IMR-90 (cell line): ENCODE results near the gene SYS1.

ENCODE experiments used
- BHLHE40 ChIP-seq: fragments of 150-350 bp; IDR thresholded peaks from 2 replicates; pipeline ENCODE4 v1.6.1; 2016; ENCODE audit warnings: mild to moderate bottlenecking, low read depth, low read length
- CHD1 ChIP-seq: IDR thresholded peaks from 2 replicates; pipeline ENCODE4 v1.6.1; 2012; ENCODE audit warnings: low read depth, low read length, improper control_type of control experiment
- FOS ChIP-seq: fragments of 150-350 bp; IDR thresholded peaks from 2 replicates; pipeline ENCODE4 v1.6.1; 2016; ENCODE audit warnings: low read depth, low read length
- MAFK ChIP-seq: IDR thresholded peaks from 2 replicates; pipeline ENCODE4 v1.6.1; 2012; ENCODE audit warnings: low read depth, low read length, improper control_type of control experiment
- MAZ ChIP-seq: IDR thresholded peaks from 2 replicates; pipeline ENCODE4 v1.6.1; 2012; ENCODE audit warnings: low read depth, mild to moderate bottlenecking, low read length, improper control_type of control experiment, moderate library complexity, borderline replicate concordance
- MXI1 ChIP-seq: IDR thresholded peaks from 2 replicates; pipeline ENCODE4 v1.6.1; 2012; ENCODE audit warnings: low read depth, mild to moderate bottlenecking, low read length, moderate library complexity, borderline replicate concordance
- POLR2A ChIP-seq: IDR thresholded peaks from 2 replicates; pipeline ENCODE4 v1.6.1; 2012; ENCODE audit warnings: mild to moderate bottlenecking, low read depth, low read length
- RAD21 ChIP-seq: IDR thresholded peaks from 2 replicates; pipeline ENCODE4 v1.6.1; 2012; ENCODE audit warnings: low read length, improper control_type of control experiment
- RFX5 ChIP-seq: IDR thresholded peaks from 2 replicates; pipeline ENCODE4 v1.8.0; 2012; ENCODE audit warnings: low read depth, mild to moderate bottlenecking, low read length, moderate library complexity
- SMC3 ChIP-seq: fragments of 150-350 bp; IDR thresholded peaks from 2 replicates; pipeline ENCODE4 v1.6.1; 2016; ENCODE audit warnings: low read depth, mild to moderate bottlenecking, antibody characterized with exemption, low read length, moderate library complexity
- USF2 ChIP-seq: fragments of 150-350 bp; IDR thresholded peaks from 2 replicates; pipeline ENCODE4 v1.6.1; 2017; ENCODE audit warnings: mild to moderate bottlenecking, antibody characterized with exemption, low read length, low read depth
- TF ChIP-seq, protein P1 (sequence below): conservative IDR thresholded peaks from 2 replicates; pipeline ENCODE4 v1.5.1; 2012; ENCODE audit warnings: mild to moderate bottlenecking, low read depth, low read length, improper control_type of control experiment

- TF ChIP-seq POLR2A (no peak), MAFK (no peak), BHLHE40 (no peak), RFX5 (no peak), MAZ (no peak), FOS (no peak), MXI1 (no peak), USF2 (no peak), SMC3 (no peak), CHD1 (no peak), RAD21 (no peak)
- TF ChIP-seq, protein P1, sequence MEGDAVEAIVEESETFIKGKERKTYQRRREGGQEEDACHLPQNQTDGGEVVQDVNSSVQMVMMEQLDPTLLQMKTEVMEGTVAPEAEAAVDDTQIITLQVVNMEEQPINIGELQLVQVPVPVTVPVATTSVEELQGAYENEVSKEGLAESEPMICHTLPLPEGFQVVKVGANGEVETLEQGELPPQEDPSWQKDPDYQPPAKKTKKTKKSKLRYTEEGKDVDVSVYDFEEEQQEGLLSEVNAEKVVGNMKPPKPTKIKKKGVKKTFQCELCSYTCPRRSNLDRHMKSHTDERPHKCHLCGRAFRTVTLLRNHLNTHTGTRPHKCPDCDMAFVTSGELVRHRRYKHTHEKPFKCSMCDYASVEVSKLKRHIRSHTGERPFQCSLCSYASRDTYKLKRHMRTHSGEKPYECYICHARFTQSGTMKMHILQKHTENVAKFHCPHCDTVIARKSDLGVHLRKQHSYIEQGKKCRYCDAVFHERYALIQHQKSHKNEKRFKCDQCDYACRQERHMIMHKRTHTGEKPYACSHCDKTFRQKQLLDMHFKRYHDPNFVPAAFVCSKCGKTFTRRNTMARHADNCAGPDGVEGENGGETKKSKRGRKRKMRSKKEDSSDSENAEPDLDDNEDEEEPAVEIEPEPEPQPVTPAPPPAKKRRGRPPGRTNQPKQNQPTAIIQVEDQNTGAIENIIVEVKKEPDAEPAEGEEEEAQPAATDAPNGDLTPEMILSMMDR = no peak
Measured at GRCh38 chr20:45320948-45321595, 41.9 kb upstream of the SYS1 start.
